Measurements from ENCODE around the gene DCLK1.

The DCLK1 gene

GRCh38 chr13:35761440-35762252 is 369.5 kb downstream of the DCLK1 start:
- no peak for DNase-seq (ENCODE audit: low read depth in 3 of 3)

- DNase-seq (ENCODE audit: low read depth in 3 of 3) = no peak
Observed at GRCh38 chr13:35760735-35761281, 370.4 kb downstream of the DCLK1 start.

- DNase-seq (ENCODE audit: low read depth in 3 of 3) = no peak
Observed at GRCh38 chr13:35747594-35747993, 383.6 kb downstream of the DCLK1 start.

- DNase-seq (ENCODE audit: low read depth in 3 of 3) = no peak
Observed at GRCh38 chr13:35744566-35745178, 386.5 kb downstream of the DCLK1 start.

DNA sequence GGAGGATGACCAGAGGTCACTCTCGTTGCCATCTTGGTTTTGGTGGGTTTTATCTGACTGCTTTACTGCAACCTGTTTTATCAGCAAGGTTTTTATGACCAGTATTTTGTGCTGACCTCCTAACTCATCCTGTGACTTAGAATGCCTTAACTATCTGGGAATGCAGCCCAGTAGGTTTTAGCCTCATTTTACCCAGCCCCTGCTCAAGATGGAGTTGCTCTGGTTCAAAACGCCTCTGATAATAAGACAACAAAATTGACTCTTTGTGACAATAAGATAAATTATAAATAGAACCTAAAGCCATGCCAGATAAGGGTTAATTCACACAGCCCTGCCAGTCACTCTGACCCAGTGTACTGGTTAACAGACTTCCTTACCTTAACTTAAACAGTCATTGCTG is 387.0 kb downstream of the DCLK1 start:
- no peak for DNase-seq (ENCODE audit: low read depth in 3 of 3)

DNA sequence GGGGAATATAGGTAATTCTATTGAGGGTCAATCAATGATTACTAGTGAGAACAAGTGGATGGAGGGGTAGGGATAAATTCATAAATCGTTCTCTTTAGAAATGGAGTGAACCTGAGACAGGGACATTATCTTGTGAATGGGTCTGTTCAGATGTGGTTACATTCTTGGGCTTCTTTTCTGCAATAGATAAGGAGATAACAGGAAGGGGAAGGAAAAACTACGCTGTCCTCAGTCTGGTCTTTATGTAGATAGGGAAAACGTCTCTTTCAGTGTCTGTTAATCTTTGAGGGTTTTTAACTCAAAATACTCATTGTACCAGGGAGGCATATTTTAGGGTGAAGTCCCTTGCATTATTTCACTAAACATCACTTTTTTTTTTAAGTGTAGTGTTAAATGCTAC is 388.0 kb downstream of the DCLK1 start:
- no peak for DNase-seq (ENCODE audit: low read depth in 3 of 3)

- no peak for DNase-seq (ENCODE audit: low read depth in 3 of 3)
Observed at GRCh38 chr13:35741657-35742056, 389.5 kb downstream of the DCLK1 start.

- no peak for DNase-seq (ENCODE audit: low read depth in 3 of 3)
Observed at GRCh38 chr13:35736876-35737275, 394.3 kb downstream of the DCLK1 start.

- DNase-seq (ENCODE audit: low read depth in 3 of 3) = no peak
Observed at GRCh38 chr13:35733827-35734226, 397.4 kb downstream of the DCLK1 start.

DNA sequence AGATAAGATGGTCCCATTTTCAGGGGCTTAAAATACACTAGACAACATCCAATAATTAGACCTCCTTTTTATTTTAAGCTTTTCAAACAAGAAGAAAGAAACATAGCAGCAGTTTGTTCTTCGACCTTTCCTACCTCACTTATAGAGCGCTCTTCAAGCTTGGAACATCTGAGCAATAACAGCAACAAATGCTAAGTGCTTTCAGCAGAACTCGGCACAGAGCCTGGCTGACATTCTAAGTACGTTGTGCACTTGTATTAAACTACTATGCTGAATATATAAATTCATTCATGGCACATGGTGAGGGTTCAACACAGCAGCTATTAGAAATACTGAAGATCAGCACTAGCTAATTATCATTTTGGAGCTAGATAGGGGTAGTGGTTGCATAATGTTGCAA is 398.6 kb downstream of the DCLK1 start:
- no peak for DNase-seq (ENCODE audit: low read depth in 3 of 3)

- DNase-seq (ENCODE audit: low read depth in 3 of 3) = no peak
Observed at GRCh38 chr13:35731471-35731870, 399.7 kb downstream of the DCLK1 start.

DNA sequence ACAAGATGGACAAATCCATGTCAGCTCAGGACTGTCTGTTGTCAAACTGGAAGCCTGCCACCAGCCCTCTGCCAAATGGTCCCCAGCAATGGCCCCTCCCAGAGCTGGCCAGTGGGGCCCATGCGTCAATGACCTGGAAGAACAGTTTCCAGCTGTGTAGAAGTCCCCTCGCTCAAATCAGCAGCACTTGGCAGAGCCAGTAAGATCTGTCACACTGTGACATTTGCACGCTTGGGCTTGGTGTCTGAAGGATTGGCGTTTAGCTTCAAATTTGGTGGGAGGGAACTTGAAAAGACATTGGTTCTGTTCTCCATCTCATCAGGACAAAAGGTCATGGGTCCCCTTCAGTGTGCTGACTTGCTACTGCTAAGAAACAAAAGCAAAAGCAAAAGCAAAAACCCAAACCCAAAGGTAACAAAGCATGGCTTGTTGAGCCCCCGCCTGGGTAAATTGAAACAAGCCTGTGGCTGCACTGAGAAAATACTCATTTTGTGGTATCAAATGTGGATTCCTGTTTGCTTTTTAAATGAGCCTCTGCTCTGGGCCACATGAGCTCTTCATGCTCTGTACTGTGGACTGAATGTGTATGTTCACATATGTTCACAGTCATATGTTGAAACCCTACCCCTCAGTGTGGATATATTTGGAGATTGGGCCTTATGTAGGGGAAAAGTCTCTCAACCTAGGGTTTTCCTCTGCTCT is 401.1 kb downstream of the DCLK1 start:
- no peak for DNase-seq (ENCODE audit: low read depth in 3 of 3)

GRCh38 chr13:35727881-35728280 is 403.3 kb downstream of the DCLK1 start:
- no peak for DNase-seq (ENCODE audit: low read depth in 3 of 3)

DNA sequence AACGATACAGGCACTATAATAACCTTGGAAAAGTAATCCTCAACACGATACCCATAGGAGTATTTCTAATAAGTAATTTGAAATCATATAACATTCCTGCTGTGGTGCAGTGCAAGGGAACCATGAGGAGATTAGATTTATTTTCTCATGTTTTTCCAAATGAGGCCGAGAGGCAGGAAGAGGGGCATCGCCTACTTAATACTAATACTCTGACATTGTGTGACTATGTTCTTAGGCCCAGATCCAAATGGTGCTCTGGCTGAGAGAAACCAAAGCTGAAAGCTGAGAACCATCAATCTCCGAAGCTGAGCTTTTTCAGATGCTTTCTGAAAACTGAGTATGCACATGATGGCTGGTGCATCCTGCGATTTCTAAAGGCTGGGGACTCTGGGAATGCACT is 406.7 kb downstream of the DCLK1 start:
- DNase-seq (ENCODE audit: low read depth in 3 of 3) = no peak

- DNase-seq (ENCODE audit: low read depth in 3 of 3) = no peak
Observed at GRCh38 chr13:35723821-35724220, 407.4 kb downstream of the DCLK1 start.

DNA sequence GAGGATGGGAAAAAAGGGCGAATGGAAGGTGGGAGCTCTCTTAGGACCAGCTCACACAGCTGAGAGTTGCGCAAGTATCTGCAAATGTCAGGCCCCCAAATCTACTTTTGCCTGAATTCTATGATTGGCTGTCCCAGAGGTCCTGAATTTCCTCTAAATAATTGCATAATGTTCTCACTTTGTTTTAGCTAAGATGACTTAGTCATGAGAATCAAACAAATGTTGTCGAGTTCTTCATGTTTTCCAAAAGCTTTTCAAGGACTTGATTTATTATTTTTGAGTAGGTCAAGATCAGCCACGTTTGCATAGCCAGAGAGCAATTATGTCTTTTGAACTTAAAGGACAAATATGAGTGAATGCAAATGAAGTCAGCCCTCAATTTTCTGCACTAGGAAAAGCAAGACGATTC is 408.1 kb downstream of the DCLK1 start:
- no peak for DNase-seq (ENCODE audit: low read depth in 3 of 3)

DNA sequence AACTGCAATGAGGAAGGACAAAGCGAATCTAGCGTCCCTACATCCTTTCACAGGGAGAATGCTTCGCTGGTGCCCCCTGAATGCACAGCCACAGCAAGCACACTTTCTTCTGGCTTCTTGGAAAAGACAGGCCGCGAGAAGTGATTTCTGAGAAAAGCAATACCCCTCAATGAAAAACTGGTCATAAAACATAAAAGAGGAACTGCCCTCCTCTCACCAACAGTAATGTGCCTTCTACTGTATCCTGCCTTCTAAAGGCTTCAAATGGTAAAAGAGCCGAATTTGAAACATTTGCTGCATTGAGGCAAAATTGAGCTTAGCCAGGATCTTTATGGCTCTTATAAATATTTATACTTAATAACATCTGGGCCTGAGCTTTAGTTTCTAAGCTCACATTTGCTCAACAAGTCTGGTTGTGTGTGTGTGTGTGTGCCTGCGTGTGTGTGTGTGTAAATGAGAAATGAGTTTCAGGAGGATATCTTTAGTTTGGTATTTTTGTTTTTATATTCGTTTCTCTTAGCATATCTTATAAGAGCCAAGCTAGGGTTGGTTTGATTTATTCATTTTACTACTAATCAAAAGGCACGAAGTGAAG is 408.6 kb downstream of the DCLK1 start:
- DNase-seq (ENCODE audit: low read depth in 3 of 3) = no peak

GRCh38 chr13:35720690-35721554 is 410.3 kb downstream of the DCLK1 start:
- no peak for DNase-seq (ENCODE audit: low read depth in 3 of 3)

DNA sequence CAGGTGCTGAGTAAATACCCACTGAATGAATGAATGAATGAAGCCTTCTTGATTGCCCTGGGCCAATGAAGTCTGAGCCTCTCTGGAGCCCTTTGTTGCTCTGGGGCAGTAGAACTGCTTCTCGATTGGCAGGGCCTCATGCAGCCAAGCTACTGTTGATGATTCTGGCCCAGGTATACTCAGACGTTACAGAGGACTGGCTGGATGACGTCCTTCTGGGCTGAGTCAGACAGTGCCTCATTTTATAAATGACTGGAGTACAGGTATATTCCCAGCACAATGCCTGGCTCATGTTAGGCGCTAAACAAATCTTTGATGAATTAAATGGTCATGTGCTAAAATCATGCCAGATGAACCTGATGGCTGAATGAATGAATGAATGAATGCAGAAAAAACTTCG is 410.9 kb downstream of the DCLK1 start:
- DNase-seq (ENCODE audit: low read depth in 3 of 3) = no peak
